Muscle of back (tissue), 11 donors: ENCODE measurements around the gene GBX1. TPM values are rescaled to one million over a fixed set of nuclear protein-coding genes. Genes with fewer than 3 reads are reported as not detected.

ENCODE experiments used
- DNase-seq, 3 donors: peaks; one replicate each; pipeline versions ENCODE4 v3.0.0 to v3.0.0-alpha.2; 2013
- polyA plus RNA-seq, 10 donors: library from polyadenylated mRNA; unstranded; fragments of 120-200 nt; gene quantifications; one replicate each; pipeline ENCODE4 v1.2.1, GENCODE V29; 2013; ENCODE audit not compliant: insufficient read length in 10 of 10

The GBX1 gene
- polyA plus RNA-seq, 10 donors, result 0.66 to 3.3 (median 1.3) TPM

- no peak for DNase-seq
Observed at GRCh38 chr7:151139791-151140190, 27.7 kb downstream of the GBX1 start.

DNA sequence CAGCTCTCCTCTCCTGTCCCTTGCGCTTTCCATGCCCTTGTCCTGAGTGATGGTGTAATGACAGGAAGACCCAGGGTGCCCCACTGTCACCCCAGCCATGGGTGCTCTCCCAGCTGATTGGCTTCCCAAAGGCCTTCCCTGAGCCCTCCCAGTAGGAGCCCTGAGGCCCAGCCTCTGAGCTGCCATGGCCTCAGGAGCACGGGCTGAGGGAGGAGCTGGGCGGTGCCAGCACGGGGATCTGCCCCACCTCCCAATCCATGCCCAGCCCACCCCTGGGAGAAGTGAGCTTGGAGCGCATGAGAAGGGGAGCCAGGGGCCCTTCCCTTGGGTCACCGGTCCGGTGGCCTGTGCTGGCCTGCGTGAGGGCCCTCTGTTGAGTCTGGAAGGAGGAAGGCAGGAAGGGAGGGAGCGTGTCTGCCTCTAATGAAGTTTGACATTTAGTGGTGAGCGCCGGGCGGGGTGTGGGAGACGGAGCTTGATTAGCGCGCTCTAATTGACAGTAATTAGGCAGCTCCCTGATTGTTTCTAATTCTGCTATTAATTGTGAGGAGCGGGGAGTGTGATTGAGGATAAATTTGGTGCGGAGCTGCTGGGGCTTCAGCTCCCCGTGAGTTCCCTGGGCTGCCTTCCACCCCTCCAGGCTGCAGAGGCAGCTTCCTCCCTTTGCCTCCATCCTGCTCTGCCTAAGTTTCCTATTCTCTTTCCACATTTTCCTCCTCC, 28.3 kb downstream of the GBX1 start:
- no peak for DNase-seq

DNA sequence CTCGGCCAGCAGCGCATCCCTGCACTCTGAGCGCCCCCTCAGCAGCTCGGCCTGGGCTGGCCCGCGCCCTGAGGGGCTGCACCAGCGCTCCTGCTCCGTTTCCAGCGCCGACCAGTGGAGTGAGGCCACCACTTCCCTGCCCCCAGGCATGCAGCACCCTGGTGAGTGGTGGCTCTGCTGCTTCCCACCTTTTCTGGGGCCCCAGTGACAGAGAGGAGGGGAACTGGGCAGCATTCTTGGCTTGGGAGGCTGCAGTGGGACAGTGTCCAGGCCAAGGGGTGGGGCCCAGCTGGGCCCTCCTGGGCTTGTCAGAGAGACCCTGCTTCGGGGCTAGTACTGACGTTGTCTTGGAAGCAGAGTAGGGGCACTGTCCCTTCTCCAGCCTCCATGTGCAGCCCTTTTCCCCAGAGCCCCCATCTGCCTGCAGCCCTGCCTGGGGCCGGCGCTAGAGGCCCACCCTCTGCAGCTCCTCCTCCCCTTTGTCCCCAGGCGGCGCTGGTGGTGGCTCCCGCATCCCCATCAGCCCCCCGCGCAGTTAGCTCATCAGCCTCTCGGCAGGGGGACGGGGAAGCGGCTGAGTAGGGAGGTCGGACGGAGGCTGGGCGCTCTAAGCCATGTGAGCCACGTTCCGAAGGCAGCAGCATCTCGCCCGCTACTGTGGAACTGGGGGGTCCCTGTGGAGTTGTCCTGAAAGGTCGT, 29.2 kb downstream of the GBX1 start:
- peak in 1 of 3 donors; percentile 27 for DNase-seq

GRCh38 chr7:151137791-151138152, 29.7 kb downstream of the GBX1 start:
- DNase-seq, result no peak

DNA sequence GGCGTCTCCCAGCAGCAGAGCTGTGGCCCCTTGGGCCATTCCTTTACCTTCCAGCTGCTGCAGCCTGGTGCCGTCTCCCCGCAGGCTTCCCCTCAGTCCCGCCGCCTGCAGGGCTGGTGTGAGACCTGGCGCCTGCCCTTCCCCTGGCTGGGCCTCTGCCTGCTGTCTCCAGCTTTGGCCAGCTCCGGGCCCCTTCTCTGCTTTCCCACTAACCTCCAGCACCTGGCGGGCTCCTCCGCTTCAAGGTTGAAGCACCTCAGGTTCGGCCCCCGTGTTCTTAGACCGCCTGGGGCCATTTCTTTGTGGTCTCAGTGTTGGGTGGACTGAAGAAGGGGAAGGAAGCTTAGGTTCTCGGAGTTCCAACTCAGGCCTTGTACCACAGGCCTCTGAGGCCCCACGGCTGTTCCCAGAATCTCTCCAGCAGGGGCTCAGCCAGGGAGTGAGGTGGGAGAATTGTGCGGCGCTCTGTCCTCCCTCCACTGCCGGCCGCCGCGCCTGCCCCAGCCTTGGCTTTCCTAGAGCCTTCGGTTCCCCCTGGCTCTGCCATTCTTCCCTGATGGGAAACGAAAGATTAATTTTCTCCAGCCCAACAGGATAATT, 30.3 kb downstream of the GBX1 start:
- peak in 1 of 3 donors; percentile 53 for DNase-seq

- no peak for DNase-seq
Observed at GRCh38 chr7:151135866-151136843, 31.3 kb downstream of the GBX1 start.

GRCh38 chr7:151135525-151135845, 32.0 kb downstream of the GBX1 start:
- no peak for DNase-seq

GRCh38 chr7:151134743-151135524, 32.6 kb downstream of the GBX1 start:
- no peak for DNase-seq

- no peak for DNase-seq
Observed at GRCh38 chr7:151133986-151134742, 33.3 kb downstream of the GBX1 start.

- DNase-seq, result no peak
Observed at GRCh38 chr7:151133266-151133985, 34.1 kb downstream of the GBX1 start.

DNA sequence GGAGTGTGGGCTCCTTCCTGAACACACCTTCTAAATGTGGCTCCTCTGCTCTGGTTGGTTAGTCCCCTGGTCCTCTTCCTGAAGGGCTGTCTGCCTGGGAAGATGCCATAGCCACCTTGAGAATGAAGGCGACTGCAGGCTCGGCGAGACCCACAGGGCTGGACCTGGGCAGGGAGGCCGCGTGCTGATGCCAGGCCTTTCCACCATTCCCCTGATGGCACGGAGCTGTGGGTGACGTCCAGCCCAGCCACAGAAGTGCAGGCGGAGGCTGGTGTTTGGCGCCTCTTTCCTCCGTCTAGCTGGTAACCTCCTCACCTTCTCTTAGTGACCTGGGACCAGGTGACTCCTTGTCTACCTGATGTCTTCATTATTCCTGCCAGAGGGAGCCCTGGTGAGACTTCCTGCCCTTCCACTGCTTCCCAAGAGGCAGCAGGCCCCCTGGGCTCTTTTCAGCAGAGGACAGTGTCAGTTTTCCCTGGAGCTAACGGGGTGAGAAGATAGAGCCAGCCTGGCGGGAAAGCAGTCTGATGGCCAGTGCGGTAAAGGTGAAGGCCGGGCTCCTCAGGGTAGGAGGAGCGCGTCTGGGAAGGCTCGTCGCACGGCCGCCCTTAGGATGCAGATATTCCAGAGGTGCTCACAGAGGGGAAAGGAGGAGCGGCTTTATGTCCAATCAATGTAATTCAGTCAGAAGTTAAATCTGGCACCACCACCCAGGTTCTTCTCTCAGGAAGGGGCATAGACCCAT, 34.9 kb downstream of the GBX1 start:
- no peak for DNase-seq

DNA sequence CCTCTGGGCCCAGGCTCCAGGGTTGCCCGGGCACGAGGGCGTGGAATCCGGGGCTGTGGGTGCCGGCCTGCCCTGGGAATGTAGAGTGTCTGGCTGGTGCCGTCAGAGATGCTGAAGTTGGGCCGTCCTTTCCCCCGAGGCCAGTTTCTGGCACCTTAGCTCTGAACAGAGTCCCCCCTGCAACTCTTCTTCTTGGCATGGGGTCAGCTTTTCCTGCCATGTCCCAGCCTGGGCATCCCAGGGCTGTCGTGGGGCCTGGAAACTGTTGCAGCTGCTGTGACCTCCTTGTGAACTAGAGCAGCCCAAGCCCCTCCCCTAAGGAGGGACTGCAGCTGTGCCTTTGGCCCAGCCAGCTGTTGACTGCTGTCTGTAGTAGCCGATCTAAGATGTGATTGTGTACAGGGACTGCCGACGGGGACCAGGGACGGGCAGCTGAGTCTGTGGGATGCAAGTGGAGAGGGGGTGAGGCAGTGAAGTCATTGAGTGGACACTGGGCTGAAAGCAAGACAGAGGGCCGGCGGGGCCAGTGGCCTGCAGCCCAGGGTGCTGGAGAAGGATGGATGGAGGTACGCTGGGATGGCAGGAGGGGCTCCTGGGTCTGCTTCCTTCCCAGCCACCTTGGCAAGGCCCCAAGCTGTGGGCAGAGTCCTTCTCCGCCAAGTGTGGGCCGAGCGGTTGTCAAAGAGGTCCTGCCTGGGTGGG, 35.8 kb downstream of the GBX1 start:
- peak; percentile 61 to 91 (median 74) for DNase-seq

DNA sequence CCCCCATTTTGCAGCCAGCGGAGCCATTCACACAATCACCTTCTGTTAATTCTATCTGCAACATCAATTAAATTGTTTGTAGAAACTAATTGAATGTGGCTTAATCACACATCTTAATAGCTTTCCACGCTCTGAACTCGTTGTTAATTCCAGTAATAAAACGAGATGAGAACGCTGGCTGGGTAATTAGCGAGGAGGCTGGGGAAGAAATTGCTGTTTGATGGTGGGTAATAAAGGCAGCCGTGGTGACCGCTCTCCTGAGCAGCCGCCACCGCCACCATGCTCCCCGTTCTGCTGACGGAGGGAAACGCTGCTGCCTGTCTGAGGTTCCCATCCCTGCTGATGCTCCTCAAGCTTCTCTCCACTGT, 36.3 kb downstream of the GBX1 start:
- no peak for DNase-seq

DNA sequence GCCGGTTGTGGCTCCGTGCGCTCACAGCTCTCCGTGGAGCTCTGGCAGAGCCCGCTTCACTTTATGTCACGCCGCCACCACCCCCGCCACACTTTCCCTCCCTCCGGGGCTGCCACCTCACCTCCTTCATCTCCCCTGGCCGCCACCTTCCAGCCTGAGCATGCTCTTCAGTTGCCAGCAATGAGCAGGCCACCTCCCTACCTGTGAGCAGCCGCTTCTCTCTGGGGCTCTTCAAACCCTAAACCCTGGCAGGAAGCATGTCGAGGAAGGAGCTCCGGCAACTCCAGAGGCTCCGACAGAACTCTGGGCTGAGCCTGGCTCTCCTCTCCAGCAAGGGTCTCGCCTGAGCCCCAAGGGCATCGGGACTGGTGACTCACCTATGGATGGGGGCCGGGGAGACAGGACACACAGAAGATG, 36.7 kb downstream of the GBX1 start:
- DNase-seq, result no peak

DNA sequence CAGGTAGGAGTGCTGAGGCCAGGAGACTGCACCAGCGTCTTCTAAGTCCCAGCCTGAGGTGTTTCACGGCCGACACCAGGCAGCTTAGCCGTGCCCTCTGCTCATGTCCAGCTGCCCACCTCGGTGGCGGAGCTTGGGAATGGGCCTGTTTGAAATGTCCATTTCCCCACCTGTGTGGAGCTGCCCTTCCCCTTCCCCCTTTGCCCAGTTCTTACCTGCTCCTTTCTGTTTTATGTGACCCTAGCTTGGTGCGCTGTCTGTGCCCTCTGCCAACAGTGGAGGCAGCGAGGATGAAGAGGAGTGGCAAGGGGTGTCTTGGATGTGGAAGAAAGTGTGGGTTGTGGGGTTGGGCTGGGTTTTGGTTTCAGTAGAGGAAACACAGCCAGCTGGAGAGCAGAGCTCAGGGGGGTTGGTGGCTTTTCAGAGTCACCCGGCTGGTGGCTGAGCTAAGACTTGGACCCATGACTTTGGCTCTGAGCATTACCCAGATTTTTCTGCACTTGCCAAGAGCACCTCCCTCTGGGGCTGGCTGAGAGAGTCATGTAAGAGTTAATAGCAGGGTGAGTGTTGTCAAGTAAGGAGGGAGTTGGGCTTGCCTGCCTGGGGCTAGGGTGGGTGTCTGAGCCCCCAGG, 37.4 kb downstream of the GBX1 start:
- DNase-seq, result no peak

- no peak for DNase-seq
Observed at GRCh38 chr7:151129117-151129959, 38.2 kb downstream of the GBX1 start.

GRCh38 chr7:151128716-151129115, 38.8 kb downstream of the GBX1 start:
- no peak for DNase-seq
